ENCODE measurements around the gene ZNF98.

The ZNF98 gene

DNA sequence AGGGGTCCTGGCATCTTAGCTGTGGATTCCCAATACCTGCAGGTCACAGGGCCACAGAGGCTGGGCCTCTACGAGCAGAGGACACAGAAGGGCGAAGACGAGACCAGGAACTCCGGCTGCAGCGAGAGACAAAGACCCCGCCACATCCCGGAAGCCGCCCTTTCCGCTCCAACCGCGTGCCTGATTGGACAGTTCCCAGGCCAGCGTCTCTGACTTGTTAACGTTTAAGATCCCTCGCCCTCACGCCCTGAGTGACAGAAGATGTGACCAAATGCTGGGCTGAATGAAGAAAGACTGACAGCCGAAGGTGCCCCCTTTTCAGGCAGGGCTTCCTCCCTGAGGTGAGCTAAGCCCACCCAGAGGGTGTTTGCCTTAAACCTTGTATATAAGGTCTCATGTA lies at the start of gene ZNF98:
TSS of gene ZNF98 (minus strand) at position 136 of the 400 bp plus-strand sequence. CDS start at position 14, 122 bp downstream.
- DNase-seq = no peak

DNA sequence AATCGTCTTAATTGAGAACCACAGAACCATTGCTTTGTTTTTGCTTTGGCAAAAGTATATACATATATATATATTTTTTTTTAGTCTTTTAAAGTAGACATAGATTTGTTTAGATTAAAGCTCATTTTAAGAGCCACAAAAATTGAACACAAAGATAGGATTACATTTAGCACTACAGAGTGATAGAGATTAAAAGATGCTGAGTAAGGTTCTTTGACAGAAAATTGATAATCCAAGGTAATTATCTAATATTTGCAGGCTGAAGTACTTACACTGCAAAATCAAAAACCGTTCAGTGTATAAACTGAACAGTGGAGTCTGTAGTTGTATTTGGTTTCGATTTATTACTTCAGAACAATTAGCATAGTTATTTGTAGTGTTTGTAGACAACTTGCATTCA lies 24.5 kb upstream of the ZNF98 start:
- DNase-seq = no peak

DNA sequence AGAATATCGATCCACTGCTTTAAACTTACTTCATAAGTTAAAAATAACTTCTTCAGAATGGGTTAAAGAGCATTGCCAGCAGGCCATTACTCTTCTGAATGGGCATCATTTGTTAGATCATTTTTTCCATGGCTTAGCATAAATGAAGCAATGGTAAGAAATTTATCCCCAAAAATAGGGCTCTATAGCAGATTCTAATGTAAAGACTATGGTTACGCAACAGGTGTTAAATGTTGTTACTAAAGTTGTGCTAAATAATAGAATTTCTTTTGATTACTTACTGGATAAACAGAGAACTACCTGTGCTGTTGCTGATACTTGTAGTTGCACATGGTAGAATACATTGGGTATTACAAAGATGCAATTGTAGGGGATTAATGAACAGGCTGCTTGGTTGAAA lies 15.9 kb upstream of the ZNF98 start:
- no peak for DNase-seq

DNA sequence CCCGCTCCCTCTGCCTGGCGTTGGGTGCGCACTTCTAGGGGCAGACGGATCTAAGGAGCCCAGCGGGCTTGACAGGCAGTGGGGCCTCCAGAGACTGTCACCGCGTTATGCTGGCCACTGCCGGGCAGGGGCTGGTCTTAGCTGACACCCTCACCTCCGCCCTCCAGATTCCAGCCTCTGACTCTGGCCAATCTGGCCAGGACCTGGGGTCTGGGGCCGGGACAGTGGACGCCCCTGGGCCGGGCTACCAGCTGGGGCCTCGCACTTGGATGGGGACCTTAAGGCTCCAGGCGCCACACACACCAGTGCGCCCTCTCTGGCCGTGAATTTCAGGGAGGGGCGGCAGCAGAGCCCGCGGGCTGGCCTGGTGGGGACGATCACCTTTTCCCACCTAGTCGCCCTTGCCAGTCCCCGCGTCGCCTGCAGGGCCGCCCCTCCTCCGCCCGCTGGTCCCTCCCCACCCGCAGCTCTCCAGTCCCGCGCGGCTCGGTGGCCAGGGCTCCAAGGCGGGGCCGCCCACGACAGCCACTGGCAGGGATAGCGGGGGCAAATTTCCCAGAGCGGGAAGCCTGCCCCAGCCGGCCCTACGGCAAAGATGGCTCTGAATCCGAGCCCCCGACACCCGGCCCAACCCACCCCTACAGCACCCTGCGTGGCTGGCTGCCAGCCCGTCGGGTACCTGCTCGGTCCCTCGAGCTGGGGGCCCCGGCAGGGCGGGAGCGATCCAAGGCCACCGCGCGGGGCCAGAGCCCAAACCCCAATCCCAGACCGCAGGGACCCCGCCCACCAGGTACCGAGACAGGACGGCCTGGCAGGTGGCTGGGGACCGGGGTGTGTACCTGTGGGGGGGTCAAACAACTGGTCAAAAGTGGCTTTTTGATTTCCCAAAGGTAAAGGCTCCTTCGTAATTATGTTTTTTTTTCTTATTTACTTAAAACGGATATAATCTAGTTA lies 6.1 kb upstream of the ZNF98 start:
- DNase-seq = no peak

DNA sequence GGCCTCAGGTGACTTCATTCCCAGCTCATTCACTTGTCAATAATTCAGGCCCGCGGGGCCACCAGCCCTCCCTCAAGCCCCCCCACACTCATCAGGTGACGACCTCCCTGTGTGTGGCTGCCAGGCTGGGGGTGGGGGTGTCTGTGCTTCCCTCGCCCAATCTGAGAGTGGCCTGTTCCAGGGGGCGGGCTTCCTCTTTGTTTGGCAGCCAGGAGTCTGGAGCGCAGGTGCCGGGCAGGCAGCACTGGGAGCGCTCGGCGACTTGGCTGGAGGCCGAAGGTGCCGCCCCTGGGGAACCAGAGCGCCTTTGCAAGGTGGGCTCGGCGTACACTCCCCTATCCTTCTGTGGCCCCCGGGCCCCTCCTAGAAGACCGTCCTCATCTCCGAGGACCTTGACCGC lies 5.4 kb upstream of the ZNF98 start:
- DNase-seq = no peak

DNA sequence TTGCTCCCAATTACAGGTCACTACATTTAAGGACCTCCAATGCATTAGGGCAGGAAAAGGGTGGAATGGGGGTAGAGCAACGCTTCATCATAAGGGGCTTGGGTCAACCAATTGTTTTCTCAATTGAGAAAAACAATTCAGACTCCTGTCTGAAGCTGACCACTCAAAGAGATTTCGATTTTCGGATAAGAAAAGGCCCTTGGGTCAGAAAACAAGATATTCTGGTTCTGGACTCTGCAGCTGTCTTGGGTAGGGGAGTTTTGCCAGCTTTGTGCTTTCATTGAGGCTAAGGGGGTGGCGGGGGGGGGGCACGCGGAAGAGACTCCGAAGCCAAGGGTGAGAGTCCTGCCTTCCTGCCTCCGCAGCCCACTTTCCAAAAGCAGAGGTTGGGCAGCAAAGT lies 4.8 kb upstream of the ZNF98 start:
- DNase-seq = no peak

DNA sequence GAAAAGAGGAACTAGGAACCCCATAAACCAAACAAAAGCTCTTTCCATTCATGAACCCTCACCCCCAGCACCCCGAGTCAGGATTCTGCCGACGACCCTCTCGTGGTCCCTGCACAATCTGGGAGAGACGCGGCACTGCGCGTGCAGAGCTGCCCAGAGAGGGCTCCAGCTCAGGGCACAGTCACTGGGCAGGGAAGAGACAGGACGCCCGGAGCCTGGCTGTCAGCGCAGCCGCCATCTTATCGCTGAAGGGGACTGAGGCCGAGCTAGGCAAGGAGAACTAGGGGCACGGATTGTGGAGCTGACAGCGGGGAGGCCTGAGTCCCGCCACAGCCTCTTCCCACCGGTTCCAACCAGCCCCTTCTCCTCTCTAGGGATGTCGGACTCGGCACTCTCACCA lies 349 bp downstream of the ZNF98 start:
- no peak for DNase-seq

DNA sequence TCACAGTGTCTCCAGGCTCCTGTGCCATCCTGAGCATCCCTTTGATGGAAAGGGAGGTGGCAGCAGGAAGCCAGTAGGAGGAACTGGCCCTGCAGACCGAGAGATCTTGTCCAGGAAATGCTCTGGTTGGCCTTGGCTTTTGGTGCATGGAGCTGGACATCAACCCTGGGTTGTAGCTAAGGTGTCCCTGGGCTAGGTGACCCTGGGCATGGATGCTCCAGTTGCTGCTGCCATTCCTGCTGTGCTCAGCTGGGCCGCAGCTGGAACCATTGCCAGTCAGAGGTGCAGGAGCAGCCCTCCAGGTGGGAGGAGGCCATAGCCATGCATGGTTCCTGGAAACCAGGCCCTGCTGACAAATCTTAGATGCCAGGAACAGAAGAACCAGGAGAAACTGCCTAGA lies 67.5 kb downstream of the ZNF98 start:
- DNase-seq = no peak

All from DMS79 (cell line).